ENCODE data around the gene ZFHX2.

Gene ZFHX2

DNA sequence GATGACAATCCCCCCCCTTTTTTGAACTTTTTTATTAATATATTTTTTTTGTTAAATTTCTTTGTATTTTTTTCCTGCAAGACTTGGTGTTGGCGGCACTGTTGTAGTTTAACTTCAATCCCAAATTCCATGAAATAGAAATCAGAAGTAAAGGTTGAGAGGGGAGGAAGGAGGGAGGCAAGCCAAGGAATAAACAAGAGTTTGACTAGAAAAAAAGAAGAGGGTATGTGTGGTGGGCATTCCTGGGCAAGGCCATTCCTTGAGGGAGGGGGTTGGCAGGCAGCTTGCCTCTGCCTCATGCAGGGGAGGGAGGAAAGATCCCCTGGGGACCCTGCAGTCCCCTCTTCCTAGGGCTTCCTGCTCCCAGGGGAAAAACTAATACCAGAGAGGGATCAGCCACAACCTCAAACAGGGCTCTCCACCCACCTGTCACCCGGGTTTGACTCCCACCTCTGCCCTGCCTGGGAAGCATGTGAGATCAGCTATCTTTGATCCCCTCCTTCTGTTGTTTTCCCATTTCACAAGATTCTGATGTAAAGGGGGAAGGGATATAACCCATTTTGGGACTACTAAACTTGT lies 16.5 kb upstream of the ZFHX2 start:
- TF ChIP-seq POLR2A (IDR thresholded peaks at IDR 0.05; ENCODE audit: low read length) (no peak), GATA1 (IDR thresholded peaks at IDR 0.05; ENCODE audit: low read depth, low read length) (no peak)
- DNase-seq: no peak

DNA sequence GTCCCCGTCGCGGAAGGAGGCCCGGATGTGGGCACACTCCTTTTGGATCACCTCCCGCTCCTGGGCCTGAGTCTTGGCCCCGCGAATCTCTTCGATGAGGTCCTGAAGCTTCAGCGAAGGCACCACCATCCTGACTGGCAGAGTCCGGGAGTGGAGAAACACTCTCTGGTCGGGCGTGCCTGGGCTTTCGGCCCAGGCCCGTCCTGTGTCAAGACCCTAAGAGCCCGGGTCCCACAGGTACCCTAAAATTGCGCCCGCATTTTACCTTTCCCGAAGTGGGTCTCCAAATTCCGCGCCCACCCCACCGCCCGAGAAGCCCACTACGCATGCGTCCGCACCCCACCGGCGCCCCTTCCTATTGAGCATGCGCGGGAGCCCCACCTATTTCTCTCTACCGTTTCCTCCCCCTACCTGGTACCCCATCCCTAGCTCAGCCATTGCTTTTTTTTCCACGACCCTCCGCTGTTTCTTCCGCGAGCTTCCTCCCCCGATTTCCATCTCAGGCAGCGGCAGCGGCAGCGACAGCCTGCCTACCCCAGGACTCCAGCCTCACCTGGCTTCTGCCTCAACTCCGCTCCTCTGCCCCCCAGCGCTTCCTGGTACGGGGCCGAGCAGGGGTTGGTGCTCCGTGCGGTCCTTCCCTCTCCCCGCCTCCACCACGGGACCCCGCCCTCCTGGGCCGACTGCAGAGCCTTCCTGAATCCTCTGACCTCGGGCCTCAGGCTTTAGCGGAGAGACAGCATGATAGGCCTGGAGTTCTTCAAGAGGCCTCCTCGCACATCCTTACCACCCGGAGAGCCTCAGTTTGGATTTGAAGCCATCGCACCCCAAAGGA lies 15.8 kb upstream of the ZFHX2 start, which contains the start of gene AP1G2:
TSS of gene AP1G2 (minus strand) at position 606 of the 835 bp plus-strand sequence. CDS start at position 129, 477 bp downstream.
- peak; percentile 80 to 81 for DNase-seq

GRCh38 chr14:23566778-23567185 lies 15.2 kb upstream of the ZFHX2 start:
- DNase-seq: no peak
- TF ChIP-seq GATA1 (IDR thresholded peaks at IDR 0.05; ENCODE audit: low read depth, low read length) (no peak), POLR2A (IDR thresholded peaks at IDR 0.05; ENCODE audit: low read length) (no peak)

More for the DNA sequence above, 15.8 kb upstream of the ZFHX2 start, which contains the start of gene AP1G2:
- TF ChIP-seq POLR2A (IDR thresholded peaks at IDR 0.05; ENCODE audit: low read length): peak; percentile 67
- no peak for TF ChIP-seq GATA1 (IDR thresholded peaks at IDR 0.05; ENCODE audit: low read depth, low read length)

- peak; percentile 12 for TF ChIP-seq POLR2A (IDR thresholded peaks at IDR 0.05; ENCODE audit: low read length)
- TF ChIP-seq GATA1 (IDR thresholded peaks at IDR 0.05; ENCODE audit: low read depth, low read length): no peak
- no peak for DNase-seq
Observed at GRCh38 chr14:23566112-23566777, 14.7 kb upstream of the ZFHX2 start.

DNA sequence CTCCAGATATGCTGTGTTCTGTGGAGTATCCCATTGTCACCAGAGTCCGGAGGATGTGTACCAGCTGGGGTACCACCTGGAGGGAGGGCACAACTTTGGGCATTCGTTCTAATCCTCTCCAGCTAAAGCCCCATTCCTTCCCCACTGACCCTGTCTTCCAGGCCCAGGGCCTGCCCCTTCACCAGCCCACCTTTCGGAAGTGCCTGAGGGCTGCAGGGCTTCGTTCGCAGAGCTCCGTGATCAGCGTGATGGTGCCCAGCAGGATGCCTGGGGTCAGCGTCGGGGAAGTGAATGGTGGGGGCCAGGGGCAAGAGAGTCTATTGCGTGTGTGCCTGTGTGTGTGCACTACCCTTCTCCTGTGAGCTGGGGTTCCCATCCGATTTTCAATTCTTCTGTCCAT lies 14.1 kb upstream of the ZFHX2 start:
- no peak for TF ChIP-seq GATA1 (IDR thresholded peaks at IDR 0.05; ENCODE audit: low read depth, low read length)
- TF ChIP-seq POLR2A (IDR thresholded peaks at IDR 0.05; ENCODE audit: low read length): no peak
- DNase-seq: no peak

GRCh38 chr14:23564876-23565275 lies 13.3 kb upstream of the ZFHX2 start:
- no peak for DNase-seq
- no peak for TF ChIP-seq POLR2A (IDR thresholded peaks at IDR 0.05; ENCODE audit: low read length)
- TF ChIP-seq GATA1 (IDR thresholded peaks at IDR 0.05; ENCODE audit: low read depth, low read length): no peak

- TF ChIP-seq POLR2A (IDR thresholded peaks at IDR 0.05; ENCODE audit: low read length) (no peak), GATA1 (IDR thresholded peaks at IDR 0.05; ENCODE audit: low read depth, low read length) (no peak)
- no peak for DNase-seq
Observed at GRCh38 chr14:23564181-23564812, 12.7 kb upstream of the ZFHX2 start.

GRCh38 chr14:23563473-23564180 lies 12.1 kb upstream of the ZFHX2 start:
- no peak for TF ChIP-seq GATA1 (IDR thresholded peaks at IDR 0.05; ENCODE audit: low read depth, low read length)
- TF ChIP-seq POLR2A (IDR thresholded peaks at IDR 0.05; ENCODE audit: low read length): peak; percentile 13
- DNase-seq: no peak

DNA sequence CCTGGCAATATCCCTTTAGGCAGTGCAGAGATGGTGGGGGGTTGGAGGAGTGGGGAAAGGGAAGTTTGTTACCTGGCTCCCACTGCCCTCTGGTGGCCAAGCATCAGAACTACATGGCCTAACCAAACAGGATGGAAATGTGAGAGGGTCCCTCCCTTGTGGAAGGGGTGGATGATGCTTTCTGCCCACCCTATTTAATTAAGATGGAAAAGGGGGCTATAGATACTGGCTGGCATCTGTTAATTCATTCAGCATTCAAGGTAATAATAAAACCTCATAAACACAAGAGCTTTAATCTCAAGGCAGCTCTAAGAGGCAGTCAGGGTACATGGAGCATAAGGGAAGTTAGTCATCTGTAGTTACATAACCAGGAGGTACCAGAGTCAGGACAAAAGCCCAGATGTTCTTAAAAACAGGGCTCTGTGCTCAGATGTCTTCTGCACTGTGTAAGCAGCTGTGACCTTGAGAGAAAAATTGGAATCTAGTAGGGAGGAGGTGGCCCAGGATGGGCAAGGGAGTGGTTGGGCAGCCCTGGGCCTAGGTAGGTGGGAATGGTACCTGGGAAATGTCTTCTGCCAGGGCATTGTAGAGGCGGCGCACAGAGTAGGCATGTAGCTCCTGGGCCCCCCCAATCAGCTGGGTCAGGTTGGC lies 11.4 kb upstream of the ZFHX2 start:
- TF ChIP-seq POLR2A (IDR thresholded peaks at IDR 0.05; ENCODE audit: low read length) (no peak), GATA1 (IDR thresholded peaks at IDR 0.05; ENCODE audit: low read depth, low read length) (no peak)
- peak; percentile 51 to 74 for DNase-seq

DNA sequence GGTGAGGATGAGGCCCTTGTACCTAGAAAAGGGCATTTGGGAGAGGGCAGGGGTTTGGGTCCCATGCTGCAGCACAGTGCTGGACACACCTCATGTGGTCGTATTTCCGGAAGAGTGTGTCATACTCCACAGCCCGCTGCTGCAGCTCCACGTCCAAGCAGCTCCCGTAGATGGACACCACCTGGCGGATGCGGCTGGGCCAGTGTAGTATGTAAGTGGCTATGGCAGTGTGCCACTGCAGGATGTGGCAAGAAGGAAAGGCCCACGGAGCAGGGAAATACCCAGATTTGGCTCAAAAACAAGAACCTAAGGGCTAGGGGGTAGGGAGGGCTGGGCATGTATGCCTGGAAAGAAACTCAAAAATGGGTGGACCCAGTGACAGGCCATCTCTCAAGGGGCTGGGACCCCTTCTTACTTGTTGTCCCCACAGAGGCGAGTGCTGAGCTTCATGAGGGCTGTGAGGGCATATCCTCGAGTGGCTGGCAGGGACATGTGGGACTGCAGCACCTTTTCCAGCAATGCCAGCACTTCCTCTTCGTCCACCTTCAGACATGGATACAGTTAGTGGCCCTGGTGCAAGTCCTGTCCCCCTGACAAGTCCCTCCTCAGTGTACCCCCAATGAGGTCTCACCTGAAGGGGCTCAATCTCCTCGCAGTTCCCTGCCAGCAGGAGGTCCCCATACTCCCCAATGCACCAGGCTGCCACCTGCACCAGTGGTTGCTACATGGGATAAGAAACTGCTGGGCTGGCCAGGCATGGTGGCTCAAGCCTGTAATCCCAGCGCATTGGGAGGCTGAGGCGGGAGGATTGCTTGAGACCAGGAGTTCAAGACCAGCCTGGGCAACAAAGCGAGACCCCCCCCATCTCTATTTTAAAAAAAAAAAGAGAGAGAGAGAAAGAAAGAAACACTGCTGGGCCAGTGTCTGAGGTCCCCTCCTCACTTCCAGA lies 10.6 kb upstream of the ZFHX2 start:
- TF ChIP-seq POLR2A (IDR thresholded peaks at IDR 0.05; ENCODE audit: low read length): no peak
- no peak for TF ChIP-seq GATA1 (IDR thresholded peaks at IDR 0.05; ENCODE audit: low read depth, low read length)
- no peak for DNase-seq

- TF ChIP-seq POLR2A (IDR thresholded peaks at IDR 0.05; ENCODE audit: low read length) (no peak), GATA1 (IDR thresholded peaks at IDR 0.05; ENCODE audit: low read depth, low read length) (no peak)
- no peak for DNase-seq
Observed at GRCh38 chr14:23561259-23561658, 9.7 kb upstream of the ZFHX2 start.

Data from erythroblast (primary cell).